GM18858 (cell line): ENCODE data around the gene GRIK2.
"Not testable (repeated sequence)": the region's sequence is repeated elsewhere in the genome, so short reads cannot be mapped to it uniquely, and the experiment has no call there.

ENCODE experiments used
- ATAC-seq: cut with Tn5 transposase; IDR thresholded peaks from one replicate; pipeline ENCODE4 v1.9.1; 2021; ENCODE audit not compliant: unreplicated experiment

The GRIK2 gene

DNA sequence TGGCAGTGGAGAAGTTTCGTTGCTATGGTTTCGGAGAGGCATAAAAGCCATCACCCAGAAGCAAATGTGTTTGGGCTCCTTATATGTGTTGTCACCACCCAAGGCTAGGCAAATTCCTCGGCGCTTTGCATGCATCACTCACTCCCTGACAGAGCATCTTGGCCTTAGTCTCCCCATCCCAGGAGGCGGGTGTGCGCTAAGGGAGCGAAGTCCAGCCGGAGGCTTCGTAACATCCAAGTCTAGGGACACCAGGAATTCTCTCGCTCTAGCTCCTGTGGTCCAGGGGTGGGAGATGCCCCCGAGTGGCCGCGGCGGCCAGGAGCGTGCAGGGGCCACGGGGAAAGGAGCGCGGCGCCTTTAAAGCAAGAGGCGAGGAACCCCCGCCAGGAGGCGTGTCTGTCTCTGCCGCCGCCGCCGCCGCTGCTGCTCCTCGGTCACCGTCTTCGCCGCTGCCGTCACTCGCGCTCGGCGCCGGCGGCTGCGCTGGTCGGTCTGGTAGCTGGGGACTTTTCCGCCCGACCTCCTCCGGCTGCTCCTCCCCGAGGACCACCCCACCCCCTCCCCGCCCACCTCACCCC is at the start of gene GRIK2:
GRIK2 (plus strand) TSS at position 458 of the 578 bp plus-strand sequence.
- ATAC-seq: no peak

DNA sequence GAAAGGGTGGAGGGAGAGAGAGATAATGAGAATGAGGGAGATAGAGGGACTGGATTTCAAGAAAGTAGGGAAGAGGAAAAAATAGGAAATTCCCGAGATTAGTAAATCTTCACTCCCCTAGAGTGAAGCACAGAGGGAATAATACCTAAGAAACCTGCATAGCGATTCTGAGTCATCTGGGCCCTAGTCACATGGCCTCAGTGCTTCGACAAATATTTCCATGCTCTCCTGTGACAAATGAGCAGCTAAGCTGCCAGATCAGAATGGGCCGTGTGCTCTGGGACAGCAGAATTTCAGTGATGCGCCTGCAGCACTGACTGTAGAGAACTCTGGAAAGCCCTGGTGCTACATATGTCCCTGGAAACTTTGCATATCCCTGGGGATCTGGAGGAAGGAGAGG is 48.6 kb upstream of the GRIK2 start:
- no peak for ATAC-seq

DNA sequence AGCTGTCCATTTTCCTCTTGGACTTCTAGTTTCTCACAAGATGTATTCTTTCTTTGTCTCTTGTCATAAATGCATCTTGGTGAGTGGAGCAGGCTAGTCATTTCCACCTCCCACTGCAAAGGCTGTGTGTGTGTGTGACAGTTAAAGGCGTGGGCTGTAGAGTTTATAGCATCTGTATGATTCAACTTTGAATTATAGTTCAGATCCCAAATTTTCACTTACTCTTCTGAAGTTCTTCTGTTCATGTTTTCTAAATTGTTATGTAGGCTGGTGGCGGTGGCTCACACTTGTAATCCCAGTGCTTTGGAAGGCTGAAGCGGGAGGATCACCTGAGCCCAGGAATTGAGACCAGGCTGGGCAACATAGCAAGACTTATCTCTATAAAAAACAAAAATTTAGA is 44.7 kb upstream of the GRIK2 start:
- no peak for ATAC-seq

DNA sequence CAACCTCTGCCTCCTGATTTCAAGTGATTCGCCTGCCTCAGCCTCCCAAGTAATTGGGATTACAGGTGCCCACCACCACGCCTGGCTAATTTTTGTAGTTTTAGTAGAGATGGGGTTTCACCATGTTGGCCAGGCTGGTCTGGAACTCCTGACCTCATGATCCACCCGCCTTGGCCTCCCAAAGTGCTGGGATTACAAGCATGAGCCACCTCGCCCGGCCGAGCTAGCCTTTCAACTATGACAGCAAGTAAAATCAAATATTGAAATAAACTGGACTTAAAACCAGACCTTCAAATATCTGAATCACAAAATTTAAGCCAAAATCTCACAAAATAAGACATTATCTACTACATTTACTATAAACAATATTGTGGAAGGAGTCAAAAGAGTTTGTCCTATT is 42.9 kb upstream of the GRIK2 start:
- not testable (repeated sequence) for ATAC-seq

DNA sequence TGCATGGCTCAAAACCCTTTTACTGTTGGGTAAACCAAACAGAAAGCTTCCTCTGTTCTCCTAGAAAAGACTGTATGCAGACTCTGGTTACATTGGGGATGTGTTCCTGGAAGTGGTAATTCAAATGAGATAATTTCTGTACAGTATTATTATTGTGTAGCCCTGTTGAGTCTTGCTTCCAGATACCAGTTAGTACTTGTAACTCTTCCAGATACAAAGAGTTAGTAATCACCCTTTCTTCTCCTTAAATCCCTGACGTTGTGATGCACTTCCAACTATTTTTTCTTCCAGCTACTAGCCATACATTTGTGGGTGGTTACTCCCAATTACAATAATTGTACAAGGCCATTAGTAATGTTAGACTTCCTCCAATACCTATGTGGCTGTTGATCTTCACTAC is 42.3 kb upstream of the GRIK2 start:
- no peak for ATAC-seq

DNA sequence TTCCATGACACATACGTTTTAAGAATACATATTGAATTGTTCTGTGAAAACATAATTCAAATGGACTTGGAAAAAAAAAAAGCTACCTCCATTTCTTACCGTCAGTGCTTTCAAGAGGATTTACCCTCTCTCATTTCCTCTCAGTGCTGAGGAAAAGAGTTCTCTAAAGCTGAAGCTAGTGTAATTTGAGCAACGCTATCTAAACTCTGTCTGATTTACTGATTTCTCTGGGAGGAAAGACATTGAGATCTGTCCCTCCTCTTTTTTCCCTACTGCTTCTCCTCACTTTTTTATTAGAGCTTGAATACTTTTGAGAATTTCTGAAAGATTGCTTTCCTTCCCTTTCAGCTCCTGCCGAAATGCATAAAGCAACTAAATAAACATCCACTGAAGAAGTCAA is 41.2 kb upstream of the GRIK2 start:
- ATAC-seq: no peak

DNA sequence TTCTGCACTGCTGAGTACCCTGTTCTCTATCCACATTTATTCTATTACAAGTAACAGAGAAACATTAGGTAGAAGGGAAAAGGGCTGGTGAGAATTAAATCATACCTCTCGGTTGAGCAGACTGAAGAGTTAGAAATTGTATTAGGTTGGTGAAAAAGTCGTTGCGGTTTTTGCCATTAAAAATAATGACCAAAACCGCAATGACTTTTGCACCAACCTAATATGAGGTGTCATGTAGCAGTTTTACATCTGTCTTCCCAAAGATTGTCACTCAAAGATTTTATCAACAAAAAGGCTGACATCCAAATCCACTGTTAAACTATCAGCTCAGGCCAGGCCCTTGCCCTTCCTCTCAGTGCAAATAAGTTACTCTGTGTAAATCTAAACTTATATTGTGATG is 28.3 kb upstream of the GRIK2 start:
- ATAC-seq: no peak

DNA sequence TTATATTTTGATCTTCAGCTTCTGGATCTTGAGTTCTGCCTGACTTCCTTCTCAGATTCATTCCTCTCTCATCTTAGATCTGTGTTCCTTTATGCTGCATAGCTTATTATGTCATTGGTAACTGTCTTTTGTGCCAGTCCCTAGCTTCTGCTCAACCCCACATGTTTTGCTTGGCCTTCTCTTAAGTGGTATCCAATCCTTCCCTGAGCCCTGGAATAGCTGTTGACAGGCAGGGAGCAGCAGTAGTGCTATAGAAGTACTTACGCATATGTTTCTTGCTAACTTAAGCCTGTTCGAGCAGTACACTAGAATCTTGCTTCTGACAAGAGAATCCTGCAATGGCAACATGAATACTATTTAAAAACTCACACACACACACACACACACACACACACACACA is 13.6 kb upstream of the GRIK2 start:
- ATAC-seq: no peak

DNA sequence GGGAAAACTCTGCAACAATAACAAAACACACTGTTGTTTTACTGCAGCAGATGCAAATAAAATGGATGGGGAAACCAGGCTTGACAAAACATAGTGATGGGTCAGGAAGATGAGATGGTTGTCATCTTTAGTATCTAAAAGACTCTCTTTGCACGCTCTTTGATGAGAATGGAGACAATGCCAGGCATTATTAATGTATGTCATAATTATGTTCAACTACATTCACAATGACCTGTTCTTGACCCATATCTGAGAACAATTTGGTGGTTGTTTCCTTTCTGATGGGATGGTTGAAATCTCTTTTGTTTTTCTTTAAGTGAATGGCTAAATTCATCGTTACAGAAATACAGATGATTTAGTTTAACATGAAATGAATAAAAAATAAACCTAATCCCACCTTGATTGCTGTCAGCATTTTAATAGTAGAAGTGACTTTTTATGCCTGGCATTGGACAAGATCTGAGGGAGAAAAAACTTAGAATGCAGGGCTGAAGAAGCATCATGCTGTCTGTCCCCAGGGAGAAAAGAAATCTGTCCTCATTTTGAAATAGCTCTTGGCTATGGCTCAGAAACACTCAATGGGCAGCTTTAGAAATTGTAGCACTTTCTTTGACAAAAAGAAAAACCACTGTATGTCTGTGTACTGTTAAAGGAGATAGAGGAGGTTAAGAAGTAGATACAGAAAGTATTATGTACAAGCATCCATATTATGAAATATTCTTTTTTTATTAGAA is 12.4 kb upstream of the GRIK2 start:
- ATAC-seq: no peak

DNA sequence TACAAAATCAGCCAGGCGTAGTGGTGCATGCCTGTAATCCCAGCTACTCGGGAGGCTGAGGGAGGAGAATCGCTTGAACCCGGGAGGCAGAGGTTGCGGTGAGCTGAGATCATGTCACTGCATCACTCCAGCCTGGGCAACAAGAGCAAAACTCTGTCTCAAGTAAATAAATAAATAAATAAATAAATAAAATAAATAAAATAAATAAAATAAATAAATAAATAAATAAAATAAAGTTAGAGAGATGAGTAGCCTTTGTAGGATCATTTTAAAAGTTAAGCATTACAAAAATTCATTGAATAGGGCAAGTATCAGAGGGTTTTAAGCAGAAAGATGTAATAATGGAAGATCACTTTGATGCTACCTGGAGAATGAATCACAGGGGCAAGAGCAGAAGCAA is 9.8 kb upstream of the GRIK2 start:
- ATAC-seq: not testable (repeated sequence)

DNA sequence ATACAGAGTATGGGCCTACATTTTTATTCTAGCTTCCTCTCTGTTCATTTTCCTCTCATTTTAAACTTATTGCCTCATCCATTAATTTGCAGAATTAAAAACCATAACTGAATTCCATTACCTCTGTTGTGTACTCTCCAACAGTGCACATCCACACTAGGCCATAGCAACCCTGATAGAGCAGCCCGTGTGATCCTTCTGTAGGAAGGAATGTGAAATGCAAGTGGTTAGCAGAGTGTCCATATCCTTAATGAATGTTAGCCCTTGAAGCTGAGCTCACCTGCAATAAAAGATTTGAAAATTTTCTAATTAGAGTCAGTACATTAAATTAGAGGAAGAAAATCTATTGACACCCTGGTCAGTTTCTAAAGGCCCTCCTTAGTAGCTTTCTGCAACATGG is 6.5 kb upstream of the GRIK2 start:
- ATAC-seq: no peak

DNA sequence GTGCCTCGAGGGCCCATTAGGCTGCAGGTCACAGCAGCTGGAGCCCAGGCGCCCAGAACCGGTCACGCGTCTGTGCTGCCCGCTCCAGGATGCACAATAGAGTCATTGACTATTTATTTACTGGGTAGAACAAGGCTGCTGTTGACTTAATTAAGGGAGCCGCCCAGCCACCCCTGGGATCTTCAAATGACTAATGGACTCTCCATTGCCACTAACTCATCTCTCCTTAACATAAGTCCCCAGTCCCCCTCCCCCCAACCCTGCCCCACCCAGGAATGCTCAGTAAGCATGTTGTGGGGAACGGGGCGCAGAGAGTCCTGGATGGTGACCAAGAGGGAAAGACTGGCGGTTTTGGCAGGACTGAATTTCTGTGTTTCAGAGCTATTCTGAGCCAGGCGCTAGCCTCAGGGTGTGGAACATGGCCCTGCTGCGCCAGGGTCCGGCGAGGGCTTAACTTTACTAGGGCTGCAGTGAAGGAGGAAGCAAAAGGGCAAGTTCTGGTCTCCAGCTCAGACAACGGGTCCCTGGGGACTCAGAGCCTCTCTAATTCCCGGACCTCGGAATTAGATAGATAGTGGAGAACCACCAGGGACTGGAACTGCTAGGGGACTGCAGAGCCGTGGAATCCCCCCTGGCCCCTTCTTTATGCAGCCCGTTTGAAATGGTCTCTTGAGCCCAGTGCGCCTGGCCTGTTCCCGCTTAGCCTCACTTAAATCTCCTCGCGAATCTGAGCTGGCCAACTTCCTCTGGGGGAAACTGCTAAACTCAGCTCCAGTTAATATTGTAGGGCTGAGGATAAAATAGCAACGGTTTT is 1.5 kb upstream of the GRIK2 start:
- ATAC-seq: no peak

DNA sequence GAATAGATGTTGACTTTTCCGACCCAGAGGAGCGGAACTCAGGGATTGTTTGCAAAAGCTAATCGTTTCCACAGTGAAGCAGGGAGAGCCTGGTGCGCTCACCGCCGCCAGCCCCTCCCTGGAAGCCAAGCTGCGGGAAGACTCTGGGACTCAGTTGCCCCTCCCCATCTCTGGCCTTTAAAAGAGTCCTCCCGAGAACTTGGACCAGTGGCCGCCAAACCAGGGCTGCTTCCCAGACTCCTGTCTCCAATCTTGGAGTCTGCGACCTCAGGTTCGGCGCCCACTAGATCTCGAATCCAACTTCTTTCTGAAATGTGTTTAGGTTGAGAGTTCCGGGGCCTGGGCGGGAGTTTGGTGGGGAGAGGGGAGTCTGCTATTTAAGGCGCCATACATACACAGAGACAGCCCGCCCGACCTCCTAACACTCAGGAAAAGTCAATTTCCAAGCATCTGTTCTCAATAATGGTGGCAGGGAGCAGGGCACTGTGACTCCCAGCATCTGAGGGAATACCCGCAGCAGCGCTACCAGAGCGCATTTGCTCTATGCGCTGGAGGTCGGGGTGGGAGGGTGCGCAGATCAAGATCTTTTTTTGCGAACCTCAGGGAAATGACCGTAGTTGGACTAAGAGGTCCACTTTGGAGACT is 800 bp upstream of the GRIK2 start:
- ATAC-seq: no peak

DNA sequence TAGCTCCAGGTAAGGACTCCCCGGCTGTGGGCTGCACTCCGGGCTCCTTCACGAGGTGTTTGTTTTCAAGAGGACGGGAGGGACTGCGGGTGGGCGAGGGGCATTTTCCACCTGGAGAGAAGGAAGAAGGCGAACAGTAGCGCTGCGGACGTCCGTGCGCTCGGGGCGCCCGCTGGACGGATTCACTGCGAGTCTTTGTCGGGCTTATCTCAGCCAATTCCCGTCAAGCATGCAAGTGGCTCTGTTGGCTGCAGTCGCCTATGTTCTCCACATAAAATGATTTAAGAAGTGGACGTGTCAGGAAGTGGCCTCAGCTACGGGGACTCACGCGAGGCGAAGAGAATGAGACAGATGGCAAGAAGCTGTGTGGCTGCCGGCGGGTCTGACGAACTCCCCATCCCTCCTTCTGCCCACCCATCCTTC is 332 bp downstream of the GRIK2 start:
- ATAC-seq: no peak

DNA sequence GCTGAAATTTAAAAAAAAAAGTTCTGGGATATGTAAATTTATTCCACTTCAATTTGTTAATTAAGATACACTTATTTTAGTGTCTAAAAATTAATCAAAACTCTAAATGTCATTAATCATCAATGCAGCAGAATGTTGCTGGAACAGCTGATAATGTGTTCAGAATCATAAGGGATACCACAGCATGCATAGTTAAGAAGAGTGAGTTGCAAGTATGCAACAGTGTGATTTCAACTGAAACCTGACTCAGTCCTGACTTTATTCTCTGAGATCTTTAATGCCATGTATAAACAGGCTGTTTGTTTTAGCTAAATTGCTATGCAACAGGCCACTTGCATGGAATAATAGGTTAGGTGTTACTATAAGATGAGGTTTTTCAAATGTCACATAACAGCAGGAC is 1.4 kb downstream of the GRIK2 start:
- no peak for ATAC-seq

DNA sequence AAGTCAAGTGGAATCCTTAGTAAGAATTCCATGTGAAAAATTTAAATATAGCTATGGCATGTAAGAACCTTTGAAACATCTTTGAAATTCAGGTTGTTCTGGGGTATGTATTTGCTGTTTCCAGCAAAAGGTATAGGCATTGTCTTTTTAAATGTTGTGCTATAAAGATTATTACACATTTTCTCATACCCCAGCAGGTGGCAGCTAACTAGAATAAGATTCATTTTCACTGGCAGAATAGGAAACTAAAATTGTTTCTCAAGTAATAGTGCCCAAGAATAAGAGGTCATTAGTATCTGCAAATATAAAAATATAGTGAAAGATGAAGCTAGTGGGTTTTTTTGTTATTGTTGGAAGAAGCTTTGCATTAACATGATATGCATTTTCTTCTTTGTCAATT is 1.8 kb downstream of the GRIK2 start:
- no peak for ATAC-seq

DNA sequence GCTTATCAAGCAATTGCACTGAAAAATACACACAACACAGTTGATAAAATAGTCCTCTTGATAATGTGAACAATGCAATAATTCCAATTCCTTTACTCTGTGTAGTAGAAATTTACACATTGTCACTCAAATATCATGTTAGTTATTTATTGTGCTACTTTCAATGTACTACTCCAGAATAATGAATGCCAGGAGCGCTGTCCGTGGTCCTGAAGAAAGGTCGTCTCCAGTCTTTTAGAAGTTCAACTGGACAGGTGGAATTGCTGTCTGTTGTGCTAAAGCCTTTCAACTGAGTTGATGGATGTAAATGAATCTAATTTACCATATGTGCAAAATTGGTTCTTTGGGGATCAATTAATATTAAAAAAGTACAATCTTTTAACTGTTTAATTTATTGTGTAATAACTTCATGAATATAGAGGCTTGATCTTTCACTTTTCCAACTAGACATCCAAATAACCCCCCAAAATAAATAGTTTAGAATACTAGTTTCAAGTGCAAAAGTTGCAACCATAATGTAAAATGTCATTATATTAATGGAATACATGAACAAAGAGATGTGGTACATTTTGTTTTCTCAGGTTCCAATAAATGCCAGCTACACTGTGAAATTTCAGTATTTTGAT is 3.2 kb downstream of the GRIK2 start:
- ATAC-seq: no peak

DNA sequence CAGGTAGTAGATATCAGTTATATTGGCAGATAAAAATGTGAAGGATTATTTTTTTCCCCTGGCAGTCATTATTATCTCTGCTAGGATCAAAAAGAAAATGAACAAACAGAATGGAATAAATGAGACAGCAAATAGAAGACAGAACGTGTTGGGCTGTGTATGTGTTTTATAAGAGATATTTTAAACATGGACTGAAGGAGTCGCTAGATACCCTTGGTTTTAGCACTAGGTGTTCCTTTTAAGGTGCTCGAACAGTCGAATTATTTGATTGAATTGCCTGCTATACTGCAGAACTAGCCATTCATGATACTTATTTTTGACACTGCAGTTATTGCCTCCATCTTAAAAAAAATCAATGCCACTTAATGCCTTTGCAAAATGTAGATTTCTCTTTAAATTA is 3.7 kb downstream of the GRIK2 start:
- ATAC-seq: no peak

DNA sequence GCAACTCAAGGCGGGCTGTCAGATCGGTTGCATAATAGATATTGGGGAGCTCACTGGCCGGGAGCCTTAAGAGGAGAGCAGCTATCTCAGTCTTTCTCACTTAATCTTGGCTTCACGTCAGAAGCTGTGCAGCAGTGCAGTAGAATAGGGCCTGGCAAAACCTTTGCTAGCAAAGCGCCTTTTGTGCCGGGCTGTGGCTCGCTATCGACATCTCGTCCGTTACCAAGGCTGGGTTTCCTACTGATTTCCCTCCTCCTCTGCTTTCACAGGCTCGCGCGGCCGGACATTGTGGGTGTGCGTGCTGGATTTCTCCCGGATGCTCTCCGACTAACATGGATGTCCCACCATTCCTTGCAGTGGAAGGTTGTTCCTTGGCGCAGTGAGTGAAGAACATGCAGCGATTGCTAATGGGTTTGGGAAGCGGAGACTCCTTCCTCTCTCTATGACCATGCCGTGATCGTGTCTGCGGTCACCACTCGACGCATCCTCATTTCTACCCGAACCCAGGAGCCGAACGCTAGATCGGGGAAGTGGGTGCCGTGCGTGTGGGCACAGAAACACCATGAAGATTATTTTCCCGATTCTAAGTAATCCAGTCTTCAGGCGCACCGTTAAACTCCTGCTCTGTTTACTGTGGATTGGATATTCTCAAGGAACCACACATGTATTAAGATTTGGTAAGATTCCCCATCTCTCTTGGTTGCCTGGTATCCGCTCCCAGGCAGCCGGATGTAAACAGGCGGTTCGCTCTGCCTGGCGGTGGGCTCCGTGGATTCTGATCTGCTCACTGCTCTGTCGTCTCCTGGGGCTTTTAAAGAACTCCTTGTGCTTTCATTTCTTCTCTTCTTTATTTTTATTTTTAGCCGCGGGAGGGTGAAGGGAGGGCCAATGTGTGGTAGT is 5.5 kb downstream of the GRIK2 start:
- ATAC-seq: no peak

DNA sequence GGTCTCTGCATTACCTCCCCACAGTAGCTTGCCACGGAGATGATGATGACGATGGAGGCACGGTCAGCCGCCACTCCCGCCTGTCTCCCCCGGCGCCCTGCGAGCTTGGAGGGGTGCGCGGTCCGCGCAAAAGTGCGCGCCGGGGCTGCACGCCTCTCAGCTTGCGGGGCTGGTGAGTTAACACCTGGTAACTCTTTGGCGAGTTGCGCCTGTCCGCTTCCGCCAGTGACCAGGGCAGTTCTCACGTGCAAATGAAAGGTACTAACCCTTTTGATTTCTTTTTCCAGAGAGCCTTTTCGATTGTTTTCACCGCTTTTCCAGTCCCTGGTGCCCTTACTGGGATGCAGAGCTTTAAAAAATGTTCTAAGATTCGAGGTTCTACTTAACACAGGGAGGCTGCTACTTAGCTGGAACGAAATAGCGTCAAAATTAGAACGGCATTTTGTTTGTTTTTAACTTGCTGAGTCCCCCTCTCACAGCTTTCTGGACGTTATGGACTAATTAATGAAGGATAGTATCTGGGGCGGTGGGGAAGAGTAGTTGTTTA is 6.2 kb downstream of the GRIK2 start:
- ATAC-seq: no peak
